Measurements from ENCODE around the gene HBG1. TPM values are rescaled to one million over a fixed set of nuclear protein-coding genes. Genes with fewer than 3 reads are reported as not detected.
"Not testable (repeated sequence)": the region's sequence is repeated elsewhere in the genome, so short reads cannot be mapped to it uniquely, and the experiment has no call there.

The HBG1 gene
- total RNA-seq, 1 experiment from 2014 or later = not detected

DNA sequence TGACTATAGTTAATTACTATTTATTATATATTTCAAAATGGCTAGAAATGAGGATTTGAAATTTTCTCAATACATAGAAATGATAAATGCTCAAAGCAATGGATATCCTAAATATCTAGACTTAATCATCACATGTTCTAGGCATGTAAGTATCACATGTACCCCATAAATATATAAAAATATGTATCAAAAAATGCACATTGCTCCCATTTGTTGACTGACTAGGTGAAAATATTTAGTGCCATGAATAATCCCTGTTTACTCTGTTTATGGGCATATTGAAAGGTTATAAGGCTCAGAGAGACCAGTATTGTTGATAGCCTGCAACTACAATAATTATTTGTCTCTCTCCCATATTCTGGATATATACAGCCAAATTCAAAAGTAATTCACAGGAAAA, 17.0 kb upstream of the HBG1 start:
- Histone ChIP-seq H3K4me3 (ENCODE audit: insufficient read depth, low read depth, low read length) (no peak overlapping the region), H3K27me3 (ENCODE audit: control insufficient read depth, insufficient read depth, low read length) (no peaks in the 10 kb centered on the region), H3K36me3 (replicated peaks; ENCODE audit: control insufficient read depth, insufficient read depth, low read length) (no peaks in the 10 kb centered on the region)
- no peak for DNase-seq

DNA sequence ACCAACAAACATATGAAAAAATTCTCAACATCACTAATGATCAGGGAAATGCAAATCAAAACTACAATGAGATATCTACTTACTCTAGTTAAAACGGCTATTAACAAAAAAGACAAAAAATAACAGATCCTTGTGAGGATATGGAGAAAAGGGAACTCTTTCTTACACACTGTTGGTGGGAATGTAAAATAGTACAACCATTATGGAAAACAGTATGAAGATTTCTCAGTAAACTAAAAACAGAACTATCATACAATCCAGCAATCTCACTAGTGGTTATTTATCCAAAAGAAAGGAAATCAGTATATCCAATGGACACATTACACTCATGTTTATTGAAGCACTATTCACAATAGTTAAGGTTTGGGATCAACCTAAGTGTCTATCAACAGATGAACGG, 16.2 kb upstream of the HBG1 start:
- Histone ChIP-seq H3K36me3 (replicated peaks; ENCODE audit: control insufficient read depth, insufficient read depth, low read length) (no peaks in the 10 kb centered on the region), H3K27me3 (ENCODE audit: control insufficient read depth, insufficient read depth, low read length) (no peaks in the 10 kb centered on the region), H3K4me3 (ENCODE audit: insufficient read depth, low read depth, low read length) (no peak overlapping the region)
- DNase-seq = no peak

DNA sequence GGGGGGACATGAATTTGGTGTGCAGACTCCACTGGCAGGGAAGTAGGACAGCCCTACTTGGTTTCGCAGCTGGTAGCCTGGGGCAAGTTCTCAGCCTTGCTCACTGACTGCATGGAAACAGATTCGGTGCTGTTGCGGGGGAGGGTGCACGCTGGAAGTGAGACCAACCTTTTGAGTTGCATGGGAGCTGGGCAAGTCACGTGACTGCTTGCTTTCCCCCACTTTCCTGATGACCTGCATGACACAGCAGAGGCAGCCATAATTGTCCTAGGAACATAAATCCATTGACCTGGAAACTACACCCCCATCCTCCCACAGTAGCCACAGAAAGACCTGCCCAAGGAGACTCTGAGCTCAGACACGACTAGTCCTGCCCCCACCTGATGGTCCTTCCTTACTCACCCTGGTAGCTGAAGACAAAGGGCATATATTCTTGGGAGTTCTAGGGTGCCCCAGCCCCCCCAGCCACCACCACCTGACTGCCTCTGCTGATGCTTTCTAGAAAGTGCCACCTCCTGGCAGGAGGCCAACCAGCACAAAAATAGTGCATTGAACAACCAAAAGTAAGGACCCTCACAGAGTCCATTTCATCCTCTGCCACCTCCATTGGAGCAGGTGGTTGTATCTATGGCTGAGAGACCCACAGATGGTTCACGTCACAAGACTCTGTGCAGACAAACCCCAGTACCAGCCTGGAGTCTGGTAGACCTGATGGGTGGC, 9.0 kb upstream of the HBG1 start:
- Histone ChIP-seq H3K27me3 (ENCODE audit: control insufficient read depth, insufficient read depth, low read length) (peaks cover 1% of the 10 kb centered on the region; the same call in 1 of the 2 replicates), H3K36me3 (replicated peaks; ENCODE audit: control insufficient read depth, insufficient read depth, low read length) (no peaks in the 10 kb centered on the region), H3K4me3 (ENCODE audit: insufficient read depth, low read depth, low read length) (no peak overlapping the region)
- no peak for DNase-seq

DNA sequence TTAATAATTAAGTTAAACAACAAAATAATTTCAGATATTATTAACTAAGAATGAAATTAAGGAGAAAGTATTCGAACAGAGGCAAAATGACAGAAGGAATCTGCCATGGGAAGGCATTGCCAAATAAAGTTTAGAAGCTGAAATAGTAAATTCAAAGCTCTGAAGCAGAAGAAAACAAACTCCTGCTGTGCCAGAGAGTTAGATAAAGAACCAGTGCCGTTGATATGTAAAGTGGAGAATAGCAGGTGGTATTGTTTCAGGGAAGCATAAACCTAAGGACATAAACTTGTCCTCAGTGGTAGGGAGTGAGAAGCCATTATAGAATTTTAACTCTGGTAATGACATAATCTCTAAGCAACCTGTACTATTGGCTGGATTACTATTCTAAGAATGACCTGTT, 7.6 kb upstream of the HBG1 start:
- Histone ChIP-seq H3K4me3 (ENCODE audit: insufficient read depth, low read depth, low read length) (no peak overlapping the region), H3K36me3 (replicated peaks; ENCODE audit: control insufficient read depth, insufficient read depth, low read length) (no peaks in the 10 kb centered on the region), H3K27me3 (ENCODE audit: control insufficient read depth, insufficient read depth, low read length) (peaks cover 1% of the 10 kb centered on the region; the same call in 1 of the 2 replicates)
- DNase-seq = peak; percentile 18

DNA sequence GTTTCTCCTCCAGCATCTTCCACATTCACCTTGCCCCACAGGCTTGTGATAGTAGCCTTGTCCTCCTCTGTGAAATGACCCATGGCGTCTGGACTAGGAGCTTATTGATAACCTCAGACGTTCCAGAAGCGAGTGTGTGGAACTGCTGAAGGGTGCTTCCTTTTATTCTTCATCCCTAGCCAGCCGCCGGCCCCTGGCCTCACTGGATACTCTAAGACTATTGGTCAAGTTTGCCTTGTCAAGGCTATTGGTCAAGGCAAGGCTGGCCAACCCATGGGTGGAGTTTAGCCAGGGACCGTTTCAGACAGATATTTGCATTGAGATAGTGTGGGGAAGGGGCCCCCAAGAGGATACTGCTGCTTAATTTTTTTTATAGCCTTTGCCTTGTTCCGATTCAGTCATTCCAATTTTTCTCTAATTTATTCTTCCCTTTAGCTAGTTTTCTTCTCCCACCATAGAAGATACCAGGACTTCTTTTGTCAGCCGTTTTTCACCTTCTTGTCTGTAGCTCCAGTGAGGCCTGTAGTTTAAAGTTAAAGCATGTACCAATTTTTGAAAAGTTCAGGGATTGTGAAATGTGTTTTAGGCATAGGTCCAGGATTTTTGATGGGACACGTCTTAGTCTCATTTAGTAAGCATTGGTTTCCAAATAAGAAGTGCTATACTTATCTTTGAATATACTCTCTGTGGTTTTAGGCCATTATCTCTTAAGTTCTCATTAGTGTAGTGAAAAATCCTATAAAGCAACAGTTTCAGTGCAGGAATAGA, 5.2 kb upstream of the HBG1 start, which contains the start of gene HBG2:
Gene HBG2 (minus strand): TSS at position 136 of the 768 bp plus-strand sequence. CDS start 53 bp downstream, at position 83.
- H3K36me3 ChIP-seq (replicated peaks; ENCODE audit: control insufficient read depth, insufficient read depth, low read length); H3K27me3 ChIP-seq (ENCODE audit: control insufficient read depth, insufficient read depth, low read length); H3K4me3 ChIP-seq (ENCODE audit: insufficient read depth, low read depth, low read length); DNase-seq: not testable (repeated sequence)

DNA sequence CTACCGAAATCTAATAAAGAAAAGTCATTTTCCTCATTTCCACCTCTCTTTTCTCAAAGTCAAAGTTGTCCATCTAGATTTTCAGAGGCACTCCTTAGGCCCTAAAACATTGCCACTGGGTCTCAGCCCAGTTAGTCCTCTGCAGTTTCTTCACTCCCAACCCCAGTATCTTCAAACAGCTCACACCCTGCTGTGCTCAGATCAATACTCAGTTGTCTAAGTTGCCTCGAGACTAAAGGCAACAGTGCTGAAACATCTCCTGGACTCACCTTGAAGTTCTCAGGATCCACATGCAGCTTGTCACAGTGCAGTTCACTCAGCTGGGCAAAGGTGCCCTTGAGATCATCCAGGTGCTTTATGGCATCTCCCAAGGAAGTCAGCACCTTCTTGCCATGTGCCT, 4.4 kb upstream of the HBG1 start:
- DNase-seq; H3K4me3 ChIP-seq (ENCODE audit: insufficient read depth, low read depth, low read length); H3K36me3 ChIP-seq (replicated peaks; ENCODE audit: control insufficient read depth, insufficient read depth, low read length); H3K27me3 ChIP-seq (ENCODE audit: control insufficient read depth, insufficient read depth, low read length): not testable (repeated sequence)

DNA sequence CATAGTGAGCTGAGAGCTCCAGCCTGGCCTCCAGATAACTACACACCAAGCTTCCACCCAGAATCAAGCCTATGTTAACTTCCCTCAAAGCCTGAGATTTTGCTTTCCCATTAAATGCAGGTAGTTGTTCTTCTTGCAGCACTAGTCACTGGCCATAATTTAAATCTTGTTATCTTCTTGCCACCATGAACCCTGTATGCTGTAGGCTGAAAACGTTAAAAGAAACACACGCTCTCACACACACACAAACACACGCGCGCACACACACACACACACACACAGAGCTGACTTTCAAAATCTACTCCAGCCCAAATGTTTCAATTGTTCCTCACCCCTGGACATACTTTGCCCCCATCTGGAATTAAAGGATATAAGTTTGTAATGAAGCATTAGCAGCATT, 3.8 kb upstream of the HBG1 start:
- not testable (repeated sequence) for H3K27me3 ChIP-seq (ENCODE audit: control insufficient read depth, insufficient read depth, low read length); DNase-seq; H3K36me3 ChIP-seq (replicated peaks; ENCODE audit: control insufficient read depth, insufficient read depth, low read length); H3K4me3 ChIP-seq (ENCODE audit: insufficient read depth, low read depth, low read length)

DNA sequence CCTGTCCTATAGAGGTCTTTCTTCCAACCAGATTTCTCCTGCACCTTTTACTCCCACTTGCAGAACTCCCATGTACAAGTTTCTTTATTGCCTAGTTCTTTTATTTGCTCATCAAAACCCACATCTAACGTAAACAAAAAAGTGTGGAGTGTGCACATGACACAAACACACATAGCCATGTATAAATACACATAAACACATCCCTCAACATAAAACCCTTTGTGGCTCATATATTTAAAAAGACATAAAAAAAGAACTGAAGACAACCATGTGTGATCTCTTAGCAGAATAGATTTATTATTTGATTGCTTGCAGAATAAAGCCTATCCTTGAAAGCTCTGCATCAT, 3.2 kb upstream of the HBG1 start:
- H3K4me3 ChIP-seq (ENCODE audit: insufficient read depth, low read depth, low read length) = no peak overlapping the region
- no peak for DNase-seq
- H3K27me3 ChIP-seq (ENCODE audit: control insufficient read depth, insufficient read depth, low read length) = peaks cover 1% of the 10 kb centered on the region; the same call in 1 of the 2 replicates
- H3K36me3 ChIP-seq (replicated peaks; ENCODE audit: control insufficient read depth, insufficient read depth, low read length) = no peaks in the 10 kb centered on the region

- Histone ChIP-seq H3K36me3 (replicated peaks; ENCODE audit: control insufficient read depth, insufficient read depth, low read length) (no peaks in the 10 kb centered on the region), H3K27me3 (ENCODE audit: control insufficient read depth, insufficient read depth, low read length) (0 out of 2 replicates have a peak, but pooled peaks cover 1% of the 10 kb centered on the region), H3K4me3 (ENCODE audit: insufficient read depth, low read depth, low read length) (no peak overlapping the region)
- no peak for DNase-seq
Observed at GRCh38 chr11:5252192-5252918, 2.7 kb upstream of the HBG1 start.

DNA sequence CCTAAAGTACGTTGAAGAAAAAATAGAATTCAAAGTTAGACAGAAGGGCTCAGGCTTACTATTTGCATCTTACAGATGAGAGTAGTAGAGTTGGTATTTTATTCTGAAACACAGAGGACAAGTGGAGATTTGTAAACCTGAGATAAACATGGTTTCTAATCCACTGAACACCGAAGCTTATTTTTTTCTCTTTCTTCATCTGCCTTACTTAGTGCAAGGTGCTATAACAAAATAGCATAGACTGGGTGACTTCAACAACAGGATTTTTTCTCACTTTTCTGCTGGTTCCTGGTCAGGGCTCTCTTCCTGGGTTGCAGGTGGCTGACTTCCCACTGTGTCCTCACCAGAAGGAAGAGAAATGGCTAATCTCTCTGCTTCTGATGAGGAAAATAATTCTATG, 2.1 kb upstream of the HBG1 start:
- Histone ChIP-seq H3K27me3 (ENCODE audit: control insufficient read depth, insufficient read depth, low read length) (0 out of 2 replicates have a peak, but pooled peaks cover under 1% of the 10 kb centered on the region), H3K36me3 (replicated peaks; ENCODE audit: control insufficient read depth, insufficient read depth, low read length) (no peaks in the 10 kb centered on the region), H3K4me3 (ENCODE audit: insufficient read depth, low read depth, low read length) (no peak overlapping the region)
- no peak for DNase-seq

DNA sequence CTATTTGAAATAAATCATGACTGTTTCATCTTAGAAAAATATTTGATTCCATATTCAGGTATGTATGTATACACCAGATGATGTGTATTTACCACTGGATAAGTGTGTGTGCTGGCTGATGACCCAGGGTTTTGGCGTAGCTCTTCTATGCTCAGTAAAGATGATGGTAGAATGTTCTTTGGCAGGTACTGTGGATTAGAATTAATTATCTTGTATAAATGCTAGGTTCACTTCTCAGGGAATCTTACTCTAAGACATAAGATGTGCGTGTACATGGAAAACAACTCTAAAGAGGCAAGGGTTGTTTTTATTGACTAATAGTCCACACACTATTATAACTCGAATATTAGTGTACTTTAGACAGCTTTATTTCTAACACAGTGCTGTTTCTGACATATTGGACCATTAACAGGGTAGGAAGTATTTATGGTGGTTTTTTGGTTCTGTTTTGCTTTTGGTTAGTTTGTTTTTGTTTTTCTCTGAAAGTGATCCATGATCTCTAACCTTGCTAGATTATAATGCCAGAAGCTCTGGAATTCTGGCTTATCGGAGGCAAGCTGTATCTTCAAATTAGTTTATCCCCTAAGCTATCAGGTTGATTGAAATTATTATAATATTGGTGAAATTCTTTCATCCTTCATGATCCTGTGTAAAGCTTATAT, 1.0 kb upstream of the HBG1 start:
- H3K36me3 ChIP-seq (replicated peaks; ENCODE audit: control insufficient read depth, insufficient read depth, low read length) = no peaks in the 10 kb centered on the region
- H3K27me3 ChIP-seq (ENCODE audit: control insufficient read depth, insufficient read depth, low read length) = no peaks in the 10 kb centered on the region
- DNase-seq = no peak
- H3K4me3 ChIP-seq (ENCODE audit: insufficient read depth, low read depth, low read length) = no peak overlapping the region

DNA sequence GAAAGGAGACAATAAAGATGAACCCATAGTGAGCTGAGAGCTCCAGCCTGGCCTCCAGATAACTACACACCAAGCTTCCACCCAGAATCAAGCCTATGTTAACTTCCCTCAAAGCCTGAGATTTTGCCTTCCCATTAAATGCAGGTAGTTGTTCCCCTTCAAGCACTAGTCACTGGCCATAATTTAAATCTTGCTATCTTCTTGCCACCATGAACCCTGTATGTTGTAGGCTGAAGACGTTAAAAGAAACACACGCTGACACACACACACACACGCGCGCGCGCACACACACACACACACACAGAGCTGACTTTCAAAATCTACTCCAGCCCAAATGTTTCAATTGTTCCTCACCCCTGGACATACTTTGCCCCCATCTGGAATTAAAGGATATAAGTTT, 1.2 kb downstream of the HBG1 start:
- H3K36me3 ChIP-seq (replicated peaks; ENCODE audit: control insufficient read depth, insufficient read depth, low read length); H3K27me3 ChIP-seq (ENCODE audit: control insufficient read depth, insufficient read depth, low read length); H3K4me3 ChIP-seq (ENCODE audit: insufficient read depth, low read depth, low read length); DNase-seq: not testable (repeated sequence)

- Histone ChIP-seq H3K4me3 (ENCODE audit: insufficient read depth, low read depth, low read length) (no peak overlapping the region), H3K27me3 (ENCODE audit: control insufficient read depth, insufficient read depth, low read length) (no peaks in the 10 kb centered on the region), H3K36me3 (replicated peaks; ENCODE audit: control insufficient read depth, insufficient read depth, low read length) (no peaks in the 10 kb centered on the region)
- DNase-seq = no peak
Observed at GRCh38 chr11:5247472-5248192, 2.0 kb downstream of the HBG1 start.

All from H7 (cell line).